Umbilical cord (tissue), 2 donors: Measurements from ENCODE around the gene CISTR. TPM values are rescaled to one million over a fixed set of nuclear protein-coding genes. Genes with fewer than 3 reads are reported as not detected.
A peak's percentile ranks its signal among the peaks of the same experiment; 100 is the strongest.
"Not testable (repeated sequence)": the region's sequence is repeated elsewhere in the genome, so short reads cannot be mapped to it uniquely, and the experiment has no call there.

Experiments used
- DNase-seq: peaks from one replicate; pipeline ENCODE4 v3.0.0-alpha.2; 2015; ENCODE audit warnings: low spot score
- total RNA-seq: library from RNA; depleted of rRNA; stranded (reverse); fragments of >200 nt; gene quantifications from one replicate; pipeline ENCODE4 v1.2.3, GENCODE V29; 2014; ENCODE audit warnings: low replicate concordance; ENCODE audit not compliant: insufficient read depth

Gene CISTR
- total RNA-seq, 1 donor from 2014 or later: not detected

DNA sequence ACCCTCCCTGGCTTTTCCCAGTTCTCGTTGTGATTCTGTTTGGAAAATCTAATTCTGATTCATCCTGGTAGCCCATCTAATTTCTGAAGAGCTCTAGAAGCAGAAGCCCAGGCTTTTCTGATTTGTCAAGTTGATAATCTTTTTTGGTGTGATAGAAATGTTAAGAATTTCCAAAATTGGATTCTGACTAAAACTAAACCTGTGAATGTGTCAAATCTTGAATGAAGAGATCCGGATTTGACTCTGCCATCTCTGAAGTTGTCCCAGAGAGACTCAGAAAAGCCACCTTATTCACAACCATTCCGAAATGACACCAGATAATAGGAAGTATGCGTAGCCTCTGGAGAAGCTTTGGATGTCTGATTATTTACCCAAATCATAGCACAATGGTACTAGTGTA lies 12.8 kb upstream of the CISTR start:
- DNase-seq: no peak

DNA sequence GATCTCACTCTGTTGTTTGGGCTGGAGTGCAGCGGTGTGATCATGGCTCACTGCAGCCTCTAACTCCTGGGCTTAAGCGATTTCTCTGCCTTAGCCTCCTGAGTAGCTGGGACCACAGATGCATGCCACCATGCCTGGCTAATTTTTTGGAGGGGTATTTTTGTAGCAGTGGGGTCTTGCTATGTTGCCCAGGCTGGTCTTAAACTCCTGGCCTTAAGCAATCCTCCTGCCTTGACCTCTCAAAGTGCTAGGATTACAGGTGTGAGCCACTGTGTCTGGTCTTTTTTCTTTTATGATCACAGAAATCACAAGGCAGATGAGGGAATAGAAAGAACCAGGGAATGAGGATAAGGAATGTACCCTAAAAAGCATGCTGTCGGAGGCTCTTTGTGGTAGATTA lies 11.0 kb upstream of the CISTR start:
- DNase-seq: not testable (repeated sequence)

DNA sequence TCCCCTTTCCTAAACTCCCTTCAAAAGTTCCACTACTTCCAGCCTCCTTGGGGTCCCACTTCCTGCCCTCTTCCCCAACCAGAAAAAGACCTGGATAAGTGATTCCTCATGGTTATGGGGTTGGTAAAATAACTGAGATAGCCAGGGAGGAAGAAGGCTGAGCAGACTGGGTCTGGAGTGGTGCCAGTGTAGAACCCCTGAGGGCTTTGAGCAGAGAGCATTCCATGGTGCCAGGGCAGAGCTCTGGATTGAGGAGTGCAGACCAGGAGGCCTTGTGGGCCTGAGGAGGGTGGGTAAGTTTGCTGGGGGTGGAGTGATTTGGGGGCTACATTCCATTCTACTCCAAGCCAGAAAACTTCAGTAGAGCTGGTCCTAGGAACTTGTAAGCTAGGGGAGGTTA lies 9.5 kb upstream of the CISTR start:
- no peak for DNase-seq

DNA sequence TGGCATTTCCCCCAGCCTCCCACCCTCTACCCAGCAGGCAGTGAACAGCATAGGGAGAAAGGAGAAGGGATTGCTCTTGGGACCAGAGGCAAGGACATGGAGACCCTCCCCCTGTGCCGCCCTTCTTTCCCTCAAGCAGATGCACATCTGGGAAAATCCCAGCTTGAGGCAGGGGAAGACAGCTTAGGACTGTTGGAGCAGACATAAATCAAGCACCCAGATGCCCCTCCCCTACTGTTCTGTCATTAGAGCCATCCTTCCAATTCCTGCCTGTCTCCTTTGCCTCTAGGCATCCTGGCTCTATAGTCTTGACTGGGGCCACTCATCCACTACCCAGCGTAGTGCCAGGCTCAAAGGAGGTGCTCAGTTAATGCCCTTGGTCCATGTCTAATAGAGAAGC lies 7.5 kb upstream of the CISTR start:
- no peak for DNase-seq

DNA sequence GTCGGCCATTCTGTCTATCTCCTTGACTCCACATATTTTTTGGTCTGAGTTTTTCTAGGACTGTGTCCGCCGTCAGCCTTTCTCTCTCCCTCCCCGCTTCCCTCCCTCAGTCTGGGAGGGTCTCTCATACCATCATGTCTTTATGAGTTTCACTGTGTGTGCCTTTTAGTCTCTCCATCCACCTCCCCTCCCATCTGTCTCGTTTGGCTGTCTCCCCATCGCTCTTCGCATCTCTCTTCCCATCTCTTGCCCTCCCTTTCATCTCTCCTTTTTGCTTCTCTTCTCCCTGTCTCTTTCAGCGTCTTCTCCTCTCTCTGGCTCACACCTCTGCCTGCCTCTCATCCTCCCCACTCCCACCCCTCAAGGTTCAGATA lies 6.9 kb upstream of the CISTR start:
- DNase-seq: no peak

DNA sequence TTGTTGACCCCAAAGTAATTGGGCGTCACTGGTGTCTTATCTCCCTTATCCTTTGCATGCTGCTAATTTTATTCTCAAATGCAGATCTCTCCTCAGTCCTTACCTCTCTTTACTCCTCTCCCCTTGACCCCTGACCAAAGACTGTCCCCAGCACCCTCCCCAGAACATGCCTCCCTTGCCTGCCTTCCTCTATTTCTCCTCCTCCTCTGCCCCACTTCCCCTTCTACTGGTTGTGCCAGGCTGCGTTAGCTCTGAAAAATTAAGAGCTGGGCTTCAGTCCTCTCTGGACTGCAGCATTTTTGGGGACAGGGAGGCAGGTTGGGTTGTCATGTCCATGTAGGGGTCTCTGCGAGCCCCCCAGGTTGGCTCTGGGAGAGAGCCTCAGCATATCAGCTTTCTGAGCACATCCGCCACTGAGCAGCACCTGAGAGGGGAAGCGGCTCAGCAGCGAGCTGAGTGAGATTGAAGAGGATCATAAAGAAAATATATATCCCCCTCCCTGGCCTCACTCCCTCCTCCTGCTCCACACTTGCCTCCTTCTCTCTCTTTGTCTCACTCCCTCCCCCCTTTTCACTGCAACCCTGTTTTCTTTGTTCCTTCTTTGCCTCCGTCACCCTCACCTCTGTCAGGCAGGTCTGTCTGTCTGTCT lies 6.4 kb upstream of the CISTR start:
- DNase-seq: no peak

DNA sequence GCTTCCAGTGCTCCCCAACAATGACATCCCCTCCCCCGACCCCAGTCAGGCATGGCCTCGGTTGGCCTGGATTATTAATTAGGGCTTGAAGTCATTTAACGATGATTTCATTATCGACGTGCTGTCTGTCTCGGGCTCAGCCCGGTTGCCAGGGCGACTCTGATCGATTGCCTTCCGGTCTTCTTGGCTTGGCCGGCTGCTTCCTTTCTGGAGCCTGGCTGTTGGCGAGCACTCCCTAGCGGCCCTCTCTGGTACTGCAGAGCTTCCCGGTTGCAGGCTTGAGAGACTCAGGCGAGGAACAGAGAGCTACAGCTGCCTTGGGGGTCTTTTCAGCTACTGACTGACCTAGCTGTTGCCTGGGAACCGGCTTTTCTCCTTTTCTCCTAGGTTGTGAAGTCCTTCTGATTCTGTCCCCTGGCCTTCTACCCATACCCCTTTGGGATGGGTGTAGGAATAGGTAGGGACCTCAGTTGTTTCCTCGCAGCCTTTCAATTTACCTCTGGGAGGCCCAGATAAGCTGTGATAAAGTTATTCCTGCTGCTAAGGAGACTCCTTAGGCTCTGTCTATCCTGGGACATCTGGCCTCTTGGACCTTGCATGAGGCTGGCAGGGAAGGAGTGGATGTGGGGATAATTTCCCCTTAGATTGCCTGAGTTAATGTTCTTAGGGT lies 5.5 kb upstream of the CISTR start:
- DNase-seq: peak; percentile 66

DNA sequence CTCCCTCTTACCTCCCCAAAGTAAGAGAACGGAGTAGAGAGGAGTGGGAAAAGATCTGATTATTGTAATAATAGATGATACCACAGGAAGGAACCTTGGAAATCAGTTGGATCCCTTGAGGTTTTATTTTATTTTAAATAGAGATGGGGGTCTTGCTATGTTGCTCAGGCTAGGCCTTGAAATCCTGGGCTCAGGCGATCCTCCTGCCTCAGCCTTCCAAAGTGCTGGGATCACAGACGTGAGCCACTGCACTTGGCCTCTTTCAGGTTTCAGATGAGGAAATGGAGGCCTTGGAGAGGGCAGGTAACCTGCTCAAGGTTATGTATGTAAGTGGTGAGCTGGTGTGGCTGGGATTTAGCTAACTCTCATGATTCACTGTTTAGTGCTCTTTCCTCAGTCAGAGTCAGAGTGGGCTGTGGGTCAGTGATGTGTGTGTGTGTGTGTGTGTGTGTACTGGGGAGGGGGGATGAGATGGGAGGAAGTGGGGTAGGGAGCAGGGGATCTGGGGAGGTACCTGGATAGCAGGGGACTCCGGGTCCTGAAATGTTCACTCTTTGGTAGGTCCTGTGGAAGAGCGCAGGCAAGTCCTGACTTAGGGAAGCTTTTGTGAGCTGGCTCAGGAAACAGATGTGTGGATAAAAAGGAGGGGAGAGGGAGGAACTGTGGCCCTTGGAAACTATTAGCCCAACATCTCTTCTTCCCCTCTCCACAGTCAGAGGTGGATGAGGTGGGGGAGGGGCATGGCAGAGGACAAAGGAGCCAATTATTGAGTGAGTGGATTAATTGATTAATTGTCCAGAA lies 4.7 kb upstream of the CISTR start:
- no peak for DNase-seq

DNA sequence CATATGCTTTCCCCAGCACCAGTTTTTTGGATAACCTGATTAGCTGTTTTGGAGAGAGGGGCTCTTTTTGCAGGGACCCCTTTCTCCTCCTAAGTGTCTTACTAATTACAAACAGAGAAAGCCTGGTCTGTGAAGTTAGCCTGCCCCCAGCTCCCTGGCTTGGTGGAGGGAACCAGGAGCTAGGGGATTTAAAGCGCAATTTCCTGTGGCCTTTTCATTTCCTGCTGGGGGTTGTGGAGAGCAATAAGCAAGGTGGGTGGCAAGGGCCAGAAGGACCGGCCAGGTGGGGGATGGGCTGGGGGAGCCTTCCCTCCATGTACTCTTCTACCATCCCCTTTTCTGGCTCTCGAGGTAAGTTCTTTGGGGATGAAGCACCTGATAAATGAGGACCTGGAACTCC lies 4.1 kb upstream of the CISTR start:
- no peak for DNase-seq

DNA sequence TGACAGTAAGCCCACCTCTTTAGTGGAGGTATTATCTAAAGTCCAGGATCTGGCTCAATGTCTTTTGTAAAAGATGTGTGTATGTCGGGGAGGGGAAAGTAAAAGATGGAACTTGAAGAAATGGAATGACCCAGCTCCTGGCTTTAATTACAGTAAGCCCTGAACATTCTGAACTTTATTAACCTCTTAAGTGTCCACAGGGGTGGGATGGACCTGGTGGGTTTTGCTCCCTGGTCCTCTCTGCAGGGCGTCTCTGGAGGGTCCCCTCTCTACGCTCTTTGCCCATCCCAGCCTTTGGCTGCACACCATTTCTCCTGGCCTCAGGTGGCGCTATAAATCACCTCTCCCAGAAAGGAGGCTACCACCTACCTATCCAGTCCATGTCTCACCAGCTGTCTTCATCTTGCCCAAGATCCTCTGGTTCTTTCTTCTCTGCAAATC lies 3.7 kb upstream of the CISTR start:
- DNase-seq: no peak

DNA sequence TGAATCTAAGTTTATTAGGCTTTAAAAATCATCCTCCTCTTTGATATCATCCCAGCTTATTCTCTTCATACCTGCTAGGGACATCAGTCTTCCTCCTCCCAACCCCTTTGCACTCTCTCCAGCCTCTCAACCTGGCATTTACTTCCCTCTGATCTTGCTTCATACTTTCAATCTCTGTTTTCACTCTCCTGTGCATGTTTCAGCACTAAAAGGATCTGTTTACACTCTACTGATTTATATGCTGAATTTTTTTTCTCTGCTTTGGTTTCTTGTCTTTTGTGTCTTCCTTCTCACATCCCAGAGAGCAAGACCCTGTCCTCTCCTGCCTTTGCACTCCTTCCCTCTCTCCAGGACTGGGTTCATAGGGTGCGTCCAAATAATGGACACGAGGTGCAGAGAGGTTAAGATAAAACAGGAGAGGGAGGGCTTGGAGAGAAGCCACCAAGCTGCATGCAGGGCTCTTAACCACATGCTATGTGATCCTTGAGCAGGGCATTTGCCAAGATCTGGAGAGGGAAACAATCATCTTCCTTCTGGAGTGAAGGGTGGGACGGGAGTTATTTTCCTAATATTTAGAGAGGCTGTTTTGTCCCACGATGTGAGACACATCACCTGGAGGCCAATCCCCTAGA lies 3.0 kb upstream of the CISTR start:
- DNase-seq: peak; percentile 79

DNA sequence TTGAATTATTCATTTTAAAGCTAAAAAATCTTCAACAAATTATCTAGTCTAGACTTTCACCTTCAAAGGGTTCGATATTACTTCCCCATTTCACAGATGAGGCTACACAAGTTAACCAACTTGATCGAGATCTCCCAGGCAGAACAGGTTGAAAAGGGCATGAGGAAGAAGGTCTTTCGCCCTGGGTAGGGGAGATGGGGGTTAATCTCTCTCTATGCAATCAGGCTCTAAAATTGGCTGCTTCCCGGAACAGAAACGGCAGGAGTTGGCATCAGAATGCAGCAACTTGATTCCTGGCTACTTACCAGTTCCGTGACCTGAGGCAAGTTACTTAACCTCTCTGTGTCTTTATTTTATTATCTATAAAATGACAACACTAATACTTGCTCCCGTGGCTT lies 2.4 kb upstream of the CISTR start:
- DNase-seq: no peak

DNA sequence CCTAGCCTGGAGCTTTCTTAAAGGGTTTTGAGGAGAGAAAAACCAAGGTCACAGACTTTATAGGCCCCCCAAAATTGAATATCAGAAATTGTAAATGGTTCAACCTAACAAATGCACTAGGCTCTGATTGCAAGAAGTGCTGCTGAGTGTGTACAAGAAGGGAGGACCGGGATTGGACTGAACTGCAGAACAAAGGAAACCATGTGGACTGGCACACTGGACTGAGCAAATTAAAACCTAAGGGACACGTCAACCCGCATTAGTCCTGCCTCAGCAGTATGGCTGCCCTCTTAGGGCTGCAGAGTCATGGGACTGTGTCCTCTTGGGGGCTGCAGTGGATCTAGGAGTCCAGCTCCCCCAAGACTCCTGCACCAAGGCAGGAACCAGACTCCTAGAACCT lies 842 bp upstream of the CISTR start:
- no peak for DNase-seq

DNA sequence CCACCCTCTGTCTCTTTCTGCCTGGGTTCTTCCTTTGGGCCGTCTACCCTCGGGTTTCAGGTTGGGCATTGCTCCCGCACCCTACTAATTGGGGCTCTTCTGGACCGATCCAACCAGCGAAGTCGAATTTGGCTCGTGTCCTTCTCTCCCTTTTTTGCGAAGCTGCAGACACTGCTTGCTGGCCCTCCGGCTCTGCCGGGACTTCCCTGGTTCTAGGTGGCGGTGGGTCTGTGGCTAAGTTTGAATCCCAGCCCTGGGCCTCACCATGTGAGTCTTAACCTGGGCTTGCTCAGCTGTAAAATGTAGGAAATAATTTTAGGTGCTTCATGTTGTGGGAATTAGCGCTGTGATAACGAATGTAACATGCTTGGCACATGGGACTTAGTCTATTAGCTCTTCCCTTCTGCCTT lies 418 bp upstream of the CISTR start:
- no peak for DNase-seq

DNA sequence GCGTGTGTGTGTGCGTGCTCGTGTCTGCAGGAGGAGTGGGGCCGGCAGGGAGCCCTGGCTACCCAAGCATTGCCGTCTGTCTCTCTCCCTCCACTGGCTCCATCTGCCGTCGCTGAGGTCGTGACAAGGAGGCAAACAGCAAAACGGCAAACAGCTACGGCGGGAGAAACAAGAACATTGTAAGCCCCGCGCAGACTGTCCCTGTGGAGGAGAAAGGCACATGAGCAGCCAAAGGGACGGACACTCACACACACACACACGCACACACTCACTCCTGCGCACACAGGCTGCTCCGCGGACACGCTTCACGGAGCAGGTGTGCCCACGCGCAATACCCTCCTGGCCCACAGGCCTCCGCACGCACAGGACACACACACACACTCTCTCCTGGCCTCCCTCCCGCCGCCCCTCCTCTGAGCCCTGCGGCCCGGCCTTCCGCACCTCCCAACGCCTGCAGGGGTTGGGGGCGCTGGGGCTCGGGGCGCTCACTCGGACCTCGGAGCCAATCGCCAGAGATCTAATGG lies 905 bp downstream of the CISTR start:
- no peak for DNase-seq

DNA sequence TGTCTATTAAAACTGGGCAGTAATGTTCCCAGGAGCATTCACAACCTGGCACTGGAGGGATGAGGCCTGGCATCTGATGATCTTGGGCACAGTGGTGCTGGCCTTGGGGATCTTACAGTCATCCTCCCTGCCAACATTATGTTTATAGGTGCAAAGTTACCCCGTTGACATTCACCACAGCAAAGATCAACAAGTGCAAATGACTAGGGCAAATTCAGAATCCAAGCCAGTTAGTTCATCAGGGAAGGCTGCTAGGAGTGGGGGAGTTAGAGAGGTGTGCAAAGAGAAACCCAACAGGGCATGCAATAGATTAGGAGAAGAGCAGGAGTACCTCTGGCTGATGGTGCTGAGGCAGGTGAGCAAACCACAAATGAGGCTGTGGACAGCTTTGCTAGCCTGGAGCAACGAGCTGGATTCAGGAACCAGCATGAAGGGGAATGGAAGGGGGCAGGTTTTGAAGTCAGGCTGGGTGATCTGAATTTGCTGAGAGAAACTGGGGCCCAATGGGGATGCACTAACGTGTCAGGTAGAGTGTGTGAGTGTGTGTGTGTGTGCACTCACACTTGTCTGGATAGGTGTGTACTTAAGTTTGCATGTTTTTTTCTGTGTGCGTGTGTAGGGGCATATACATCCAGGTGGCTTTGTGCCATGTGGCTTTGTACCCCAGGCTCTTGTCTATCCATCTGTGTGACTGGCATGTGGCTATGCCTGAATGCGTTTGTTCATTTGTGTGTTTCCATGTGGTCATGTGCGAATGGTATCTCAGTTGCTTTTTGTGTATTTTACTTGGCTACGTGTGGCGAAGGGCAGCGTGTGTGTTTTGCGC lies 1.6 kb downstream of the CISTR start:
- DNase-seq: no peak

DNA sequence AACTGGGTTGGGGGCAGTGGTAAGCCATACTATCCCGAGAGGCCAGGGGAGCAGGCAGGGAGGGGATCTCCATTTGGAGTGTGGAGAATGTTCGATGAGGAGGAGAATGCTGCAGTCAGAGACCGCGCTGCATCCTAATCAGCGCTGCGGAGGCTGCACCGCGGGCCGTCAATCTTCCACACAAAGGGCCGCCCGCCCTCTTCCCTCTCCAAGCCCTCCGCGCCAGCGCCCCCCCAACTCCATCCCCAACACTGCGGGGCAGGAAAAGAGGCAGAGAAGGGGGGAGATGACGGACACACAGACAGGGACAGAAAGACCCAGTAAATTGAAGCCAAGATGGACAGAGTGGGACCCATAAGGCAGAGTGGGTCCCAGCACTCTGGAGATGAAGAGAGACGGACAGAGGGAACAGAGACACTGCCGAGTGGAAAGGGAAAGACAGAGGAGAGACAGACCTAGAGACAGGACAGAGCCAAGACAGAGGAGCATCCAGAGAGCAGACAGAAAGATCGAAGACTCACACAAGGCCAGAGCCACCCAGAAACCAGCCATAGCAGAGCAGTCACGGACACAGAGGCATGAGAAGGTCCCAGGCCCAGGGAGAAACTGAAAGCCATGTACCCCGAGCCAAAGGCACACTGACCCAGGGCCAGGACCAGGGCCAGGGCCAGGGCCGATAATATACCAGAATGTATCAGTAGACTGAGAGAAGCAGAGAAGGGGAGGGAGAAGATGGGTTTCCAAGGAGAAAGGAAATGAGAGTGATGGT lies 3.5 kb downstream of the CISTR start:
- DNase-seq: no peak

DNA sequence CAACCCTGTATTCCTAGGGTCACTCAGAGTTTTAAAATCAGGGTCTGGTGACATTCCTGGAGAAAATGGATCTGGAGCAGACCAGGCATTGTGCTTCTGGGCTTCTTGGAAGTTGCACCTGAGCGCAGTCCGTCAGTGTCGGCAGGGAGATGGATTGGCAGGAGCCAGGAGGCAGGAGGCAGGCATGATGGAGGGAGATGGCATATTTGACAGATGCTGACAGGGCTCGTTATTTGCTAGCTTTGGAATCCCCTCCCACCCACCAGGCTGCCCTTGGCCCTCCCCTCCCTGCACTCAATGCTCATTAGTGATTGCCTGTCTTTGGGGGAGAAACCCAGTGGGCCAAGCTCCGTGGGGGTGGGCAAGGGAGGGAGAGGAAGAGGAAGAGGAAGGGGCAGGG lies 4.7 kb downstream of the CISTR start:
- no peak for DNase-seq

DNA sequence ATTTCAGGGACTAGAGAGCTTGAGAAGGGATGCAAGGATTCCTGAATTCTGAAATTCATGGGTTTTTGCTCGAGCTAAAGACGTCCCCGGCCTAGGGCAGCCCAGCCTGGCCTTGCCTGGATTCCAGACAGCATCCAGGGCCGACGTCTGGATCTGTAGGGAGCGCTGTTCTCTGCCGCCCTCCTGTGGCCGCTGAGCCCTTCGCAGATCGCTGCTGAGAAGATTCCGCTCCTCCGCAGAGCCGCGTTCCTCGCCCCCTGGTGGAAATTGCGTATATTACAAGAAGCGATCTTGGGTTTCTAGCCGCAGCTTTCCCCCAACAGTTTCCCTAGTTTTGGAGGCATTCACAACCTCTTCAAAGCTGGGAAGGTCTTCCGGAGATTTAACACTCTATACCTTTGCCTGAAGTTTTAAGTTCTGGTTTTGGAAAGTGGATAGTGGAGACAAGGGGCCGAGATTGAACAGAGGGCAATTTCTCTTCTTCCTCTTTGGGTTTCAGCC lies 5.1 kb downstream of the CISTR start:
- DNase-seq: peak; percentile 95

DNA sequence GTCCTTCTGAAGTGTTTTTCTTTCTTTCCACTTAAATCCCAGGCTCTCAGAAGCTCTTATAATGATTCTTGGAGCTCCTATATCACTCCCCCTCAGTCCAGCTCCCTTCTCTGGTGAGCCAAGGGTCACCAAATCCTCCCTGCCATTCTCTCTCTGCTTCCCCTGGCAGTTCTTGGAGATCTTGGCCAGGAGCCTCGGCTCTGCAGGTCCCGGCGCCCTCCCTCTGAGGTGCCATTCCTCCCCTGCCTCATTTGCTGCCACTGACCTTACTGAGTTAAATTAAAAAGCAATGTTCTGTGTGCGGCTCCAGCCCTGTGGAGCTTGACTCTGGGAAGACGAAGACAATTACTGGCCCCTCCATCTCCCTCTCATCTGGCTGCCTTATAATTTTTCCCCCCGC lies 7.0 kb downstream of the CISTR start:
- no peak for DNase-seq

DNA sequence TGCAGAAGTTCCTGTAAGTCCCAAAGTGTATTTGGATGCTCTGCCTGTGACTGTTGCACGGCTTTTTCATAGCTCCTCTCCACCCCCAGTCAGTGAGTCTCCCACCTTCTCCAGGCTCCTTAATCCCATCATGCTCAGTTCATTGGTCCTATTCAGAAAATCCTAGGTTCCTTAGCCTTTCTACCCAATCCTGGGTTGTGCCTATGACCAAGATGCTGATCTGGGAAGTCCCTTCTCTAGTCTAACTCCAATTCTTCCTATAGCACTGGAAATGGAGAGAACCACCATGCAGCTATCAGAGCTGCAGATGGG lies 7.7 kb downstream of the CISTR start:
- no peak for DNase-seq
